GM19397 (cell line): ENCODE data around the gene KIF13A.
"Not testable (repeated sequence)": the region's sequence is repeated elsewhere in the genome, so short reads cannot be mapped to it uniquely, and the experiment has no call there.

Experiments used
- ATAC-seq: cut with Tn5 transposase; IDR thresholded peaks from one replicate; pipeline ENCODE4 v1.9.1; 2021; ENCODE audit warnings: mild to moderate bottlenecking, moderate library complexity; ENCODE audit not compliant: unreplicated experiment

The KIF13A gene

GRCh38 chr6:17971128-17972073, 16.0 kb downstream of the KIF13A start:
- ATAC-seq = no peak

DNA sequence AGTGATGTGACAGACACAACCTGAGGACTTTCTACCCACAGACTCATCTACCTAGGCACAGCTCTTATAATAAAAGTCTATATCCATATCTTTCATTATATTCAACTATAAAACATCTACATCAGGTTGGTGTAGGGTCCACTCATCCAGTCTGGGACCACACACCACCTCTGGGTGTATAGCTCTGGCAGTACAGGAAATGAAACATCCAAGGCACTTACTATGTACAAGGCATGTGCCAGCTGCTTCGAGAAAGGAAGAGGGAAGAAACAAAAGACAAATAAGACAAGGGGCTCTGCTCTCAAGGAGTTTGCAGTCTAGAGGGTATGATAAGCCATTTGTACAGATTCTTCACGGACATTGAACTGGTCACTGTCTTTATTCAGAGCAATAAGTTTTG, 18.6 kb downstream of the KIF13A start:
- no peak for ATAC-seq

DNA sequence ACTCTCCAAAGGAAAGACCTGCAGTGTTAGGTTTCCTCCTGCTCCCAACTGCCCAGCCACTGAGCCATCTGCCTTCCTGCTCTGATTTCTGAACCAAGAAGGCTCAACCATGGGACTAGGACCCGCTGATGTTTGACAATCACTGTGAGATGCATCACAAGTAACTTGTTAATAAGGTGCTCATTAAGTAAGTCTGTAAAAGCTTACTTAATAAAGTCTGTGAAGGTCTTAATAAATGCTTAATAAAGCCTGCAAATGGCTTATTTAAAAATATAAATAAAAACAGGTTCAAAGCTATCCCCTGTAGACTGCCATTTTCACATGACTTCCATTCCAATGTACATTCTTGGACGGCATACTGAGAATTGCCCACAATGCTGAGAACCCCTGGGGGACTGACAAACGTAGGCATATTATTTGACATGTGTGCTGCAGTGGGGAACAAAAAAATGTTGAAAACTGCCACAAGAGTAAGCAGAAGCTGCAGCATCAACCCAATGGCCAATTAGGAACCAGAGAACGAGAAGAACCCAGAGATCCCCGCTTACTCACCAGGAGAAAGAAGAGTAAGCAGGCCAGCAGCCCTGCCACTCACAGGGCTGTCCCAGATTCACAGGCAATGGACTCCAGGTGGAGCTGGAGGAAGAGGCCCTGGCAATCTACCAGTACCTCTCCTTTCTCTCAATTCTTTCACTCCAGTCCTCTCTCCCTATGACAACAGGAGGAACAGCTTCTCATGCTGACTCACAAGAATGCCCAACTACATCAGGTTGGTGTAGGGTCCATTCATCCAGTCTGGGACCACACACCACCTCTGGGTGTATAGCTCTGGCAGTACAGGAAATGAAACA, 19.5 kb downstream of the KIF13A start:
- no peak for ATAC-seq

DNA sequence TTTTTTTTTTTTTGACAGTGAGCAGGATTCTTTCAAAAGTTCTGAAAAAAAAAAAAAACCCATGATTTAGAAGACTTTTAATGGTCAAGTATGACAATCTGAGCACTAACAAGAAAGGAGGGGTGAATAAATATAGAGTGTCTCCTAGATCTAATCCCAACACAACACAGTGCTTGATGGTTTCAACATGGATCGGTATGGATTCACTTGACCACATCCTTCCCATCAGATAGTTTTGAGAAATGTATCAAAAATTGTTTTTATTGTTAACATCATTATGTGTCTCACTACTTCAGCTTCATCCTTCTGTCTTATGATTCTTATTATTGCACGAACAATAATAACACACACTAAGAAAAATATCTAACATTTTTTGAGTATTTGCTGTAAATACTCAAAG, 21.0 kb downstream of the KIF13A start:
- ATAC-seq = no peak

DNA sequence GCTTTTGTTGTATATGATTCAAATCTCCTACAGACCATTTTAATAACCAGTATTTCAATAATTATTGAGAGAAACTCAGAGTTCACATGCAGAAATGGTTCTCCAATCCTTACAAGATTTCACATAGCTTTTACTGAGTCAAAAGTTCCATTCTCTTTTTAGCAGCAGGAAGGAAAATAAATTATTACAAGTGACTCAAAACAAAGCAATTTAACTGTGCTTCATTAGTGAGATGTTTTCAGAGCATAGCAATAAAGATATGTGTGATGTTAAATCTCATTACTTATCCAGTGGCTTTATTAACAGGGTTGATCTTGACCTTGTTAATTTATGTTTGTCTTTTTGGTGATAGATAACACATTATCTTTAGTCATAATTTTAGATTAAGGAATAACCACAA, 22.0 kb downstream of the KIF13A start:
- ATAC-seq = no peak

DNA sequence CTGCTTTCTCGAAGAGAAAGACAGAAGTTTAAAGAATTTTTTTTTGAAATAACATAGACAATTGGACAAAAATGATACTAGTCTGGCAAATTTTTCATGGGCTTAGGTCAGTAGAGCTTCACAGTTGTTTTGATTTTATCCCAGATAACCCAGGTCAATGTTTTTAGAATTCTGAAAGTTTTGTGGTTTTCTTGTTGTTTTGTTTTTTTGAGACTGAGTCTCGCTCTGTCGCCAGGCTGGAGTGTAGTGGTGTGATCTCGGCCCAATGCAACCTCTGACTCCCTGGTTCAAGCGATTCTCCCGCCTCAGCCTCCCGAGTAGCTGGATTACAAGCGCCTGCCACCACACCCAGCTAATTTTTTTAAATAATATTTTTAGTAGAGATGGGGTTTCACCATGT, 22.8 kb downstream of the KIF13A start:
- no peak for ATAC-seq

- ATAC-seq = no peak
These were observed 24.9 kb downstream of the KIF13A start for GRCh38 chr6:17962436-17963031.

- ATAC-seq = no peak
These were observed 28.1 kb downstream of the KIF13A start for GRCh38 chr6:17959302-17959701.

DNA sequence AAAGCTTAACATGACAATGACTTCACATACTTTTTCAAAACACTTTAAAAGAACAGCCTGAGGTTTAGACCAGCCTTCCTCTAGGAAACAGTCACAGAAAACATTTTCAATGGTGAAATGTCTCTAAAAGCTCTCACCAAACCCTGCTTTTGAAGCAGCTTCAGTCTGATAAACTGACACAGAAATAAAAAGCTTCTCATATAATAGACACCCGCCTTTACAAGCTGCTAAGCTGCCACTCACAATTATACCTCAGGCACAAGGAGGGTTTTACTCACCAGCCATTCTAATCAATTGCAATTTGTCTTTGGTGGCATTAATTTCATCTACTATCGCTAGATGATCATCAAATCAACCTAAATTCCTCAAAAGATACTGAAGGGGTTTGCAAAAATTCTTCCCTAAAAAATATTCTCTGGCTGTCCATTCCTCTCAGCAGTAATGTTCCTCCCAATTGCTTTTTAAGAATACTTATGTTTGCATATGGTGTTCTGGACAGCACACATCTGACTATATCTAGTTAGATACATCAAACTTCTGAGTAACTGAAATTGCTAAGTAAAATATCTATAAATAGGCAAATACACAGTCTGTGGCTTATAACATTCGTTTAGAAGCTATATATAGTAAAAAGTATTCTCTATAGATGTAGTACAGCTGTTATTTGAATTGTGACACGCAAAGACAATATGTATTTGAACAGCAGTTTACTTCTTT, 29.4 kb downstream of the KIF13A start:
- no peak for ATAC-seq

- no peak for ATAC-seq
These were observed 29.9 kb downstream of the KIF13A start for GRCh38 chr6:17957498-17957897.

GRCh38 chr6:17957086-17957485, 30.3 kb downstream of the KIF13A start:
- ATAC-seq = no peak

GRCh38 chr6:17950095-17950494, 37.3 kb downstream of the KIF13A start:
- ATAC-seq = no peak

- ATAC-seq = no peak
These were observed 38.3 kb downstream of the KIF13A start for GRCh38 chr6:17949168-17949567.

- ATAC-seq = no peak
These were observed 38.7 kb downstream of the KIF13A start for GRCh38 chr6:17948725-17949124.

DNA sequence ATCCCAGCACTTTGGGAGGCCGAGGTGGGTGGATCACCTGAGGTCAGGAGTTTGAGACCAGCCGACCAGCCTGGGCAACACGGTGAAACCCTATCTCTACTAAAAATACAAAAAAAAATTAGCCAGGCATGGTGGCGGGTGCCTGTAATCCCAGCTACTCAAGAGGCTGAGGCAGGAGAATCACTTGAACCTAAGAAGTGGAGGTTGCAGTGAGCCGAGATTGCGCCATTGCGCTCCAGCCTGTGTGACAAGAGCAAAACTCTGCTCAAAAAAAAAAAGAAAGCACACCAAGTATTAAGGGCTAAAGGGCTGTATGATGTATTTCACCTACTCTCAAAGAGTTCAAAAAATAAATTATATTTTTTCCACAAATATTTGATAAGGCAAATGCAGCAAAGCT, 39.9 kb downstream of the KIF13A start:
- ATAC-seq = not testable (repeated sequence)

DNA sequence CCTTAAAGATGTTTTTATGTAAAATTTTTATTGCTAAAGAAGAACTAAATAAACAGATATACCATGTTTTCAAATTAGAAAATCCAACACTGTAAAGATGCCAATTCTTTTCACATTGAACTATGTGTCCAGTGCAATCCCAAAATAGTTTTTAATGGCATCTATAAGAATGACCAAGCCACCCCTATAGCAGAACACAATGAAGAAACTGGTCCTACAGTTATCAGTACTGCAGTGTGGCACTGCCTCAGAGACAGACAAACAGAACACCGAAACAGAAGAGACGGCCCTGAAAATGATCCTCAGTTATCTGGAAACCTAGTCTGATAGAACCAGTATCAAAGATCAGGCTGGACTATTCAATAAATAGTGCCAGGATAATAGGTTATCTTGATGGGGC, 41.9 kb downstream of the KIF13A start:
- no peak for ATAC-seq

GRCh38 chr6:17945111-17945510, 42.3 kb downstream of the KIF13A start:
- no peak for ATAC-seq

DNA sequence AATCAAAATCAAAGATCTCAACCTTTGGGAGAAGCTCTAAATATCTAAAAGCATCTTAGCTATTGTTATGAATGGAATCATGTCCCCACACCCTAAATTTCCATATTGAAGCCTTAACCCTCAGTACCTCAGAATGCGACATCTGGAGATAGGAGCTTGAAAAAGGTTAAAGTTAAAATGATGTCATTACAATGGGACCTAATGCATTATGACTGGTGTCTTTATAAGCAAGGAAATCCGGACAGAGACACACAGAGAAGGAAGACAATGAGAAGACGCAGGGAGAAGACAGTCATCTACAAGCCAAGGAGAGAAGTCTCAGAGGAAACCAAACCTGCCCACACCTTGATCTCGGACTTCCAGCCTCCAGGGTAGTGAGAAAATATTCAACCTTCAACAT, 46.1 kb downstream of the KIF13A start:
- ATAC-seq = no peak

- no peak for ATAC-seq
These were observed 47.2 kb downstream of the KIF13A start for GRCh38 chr6:17940151-17940792.

DNA sequence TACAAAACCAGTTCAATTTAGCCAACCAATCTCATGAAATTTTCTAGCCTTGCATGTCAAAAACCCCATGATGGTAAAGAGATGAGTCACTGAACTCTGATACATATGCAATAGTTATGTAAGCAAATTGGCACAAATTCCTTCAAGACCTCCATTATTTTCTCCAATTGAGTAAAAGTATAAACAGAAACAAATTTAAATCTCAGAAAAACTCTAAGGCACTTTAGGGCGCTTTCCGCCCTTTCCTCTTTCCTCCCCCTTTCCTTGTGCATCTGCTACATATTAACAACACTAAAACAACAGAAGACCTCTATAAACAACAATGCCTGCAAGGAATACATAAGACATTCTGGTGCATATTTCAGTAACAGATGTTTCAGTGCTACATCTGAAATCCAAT, 48.5 kb downstream of the KIF13A start:
- ATAC-seq = no peak
